Measurements from ENCODE around the gene MCL1. TPM values are rescaled to one million over a fixed set of nuclear protein-coding genes. Genes with fewer than 3 reads are reported as not detected.
A peak's percentile ranks its signal among the peaks of the same experiment; 100 is the strongest.
"Not testable (repeated sequence)": the region's sequence is repeated elsewhere in the genome, so short reads cannot be mapped to it uniquely, and the experiment has no call there.

The MCL1 gene
- total and polyA plus RNA-seq, 12 donors, result 57.4 to 299 (median 192) TPM

GRCh38 chr1:150601540-150601939, 22.1 kb upstream of the MCL1 start:
- intact Hi-C loops (cut with DNase I), result no loop called here
- H3K9me3 ChIP-seq (replicated peaks in 1 of 3), result no peaks in the 10 kb centered on the region
- no peak for DNase-seq
- H3K4me3 ChIP-seq, result no peak overlapping the region
- H3K27ac ChIP-seq, result peak overlapping the region in 1 of 5 donors; percentile 24
- no peaks in the 10 kb centered on the region for H3K27me3 ChIP-seq
- H3K4me1 ChIP-seq (replicated peaks in 1 of 2), result peaks cover 13 to 14% of the 10 kb centered on the region in 2 donors
- no peaks in the 10 kb centered on the region for H3K36me3 ChIP-seq (replicated peaks in 1 of 2)
- TF ChIP-seq CTCF (IDR thresholded peaks at IDR 0.05), result no peak
- no peak for TF ChIP-seq POLR2A (IDR thresholded peaks at IDR 0.05)

- H3K4me1 ChIP-seq (replicated peaks in 1 of 2); intact Hi-C loops (cut with DNase I); H3K4me3 ChIP-seq; H3K9me3 ChIP-seq (replicated peaks in 1 of 3); H3K36me3 ChIP-seq (replicated peaks in 1 of 2); H3K27me3 ChIP-seq: not testable (repeated sequence)
- peak overlapping the region in 1 of 5 donors; percentile 40 for H3K27ac ChIP-seq
- WGBS, 4 donors, result 59 to 73% (median 62%) methylated on average over 4 of the region's 4 CpGs
- peak in 1 of 7 donors; percentile 13 for DNase-seq
These were observed 18.9 kb upstream of the MCL1 start for GRCh38 chr1:150598346-150598745.

GRCh38 chr1:150596976-150597375, 17.6 kb upstream of the MCL1 start:
- Histone ChIP-seq H3K9me3 (replicated peaks in 1 of 3) (no peaks in the 10 kb centered on the region), H3K4me3 (no peak overlapping the region), H3K36me3 (replicated peaks in 1 of 2) (no peaks in the 10 kb centered on the region), H3K27ac (no peak overlapping the region), H3K4me1 (replicated peaks in 1 of 2) (no peaks in the 10 kb centered on the region), H3K27me3 (no peaks in the 10 kb centered on the region)
- DNase-seq, result no peak
- WGBS, 4 donors, result 72 to 79% (median 76%) methylated on average over 3 of the region's 3 CpGs
- intact Hi-C loops (cut with DNase I), result no loop called here
- TF ChIP-seq CTCF (IDR thresholded peaks at IDR 0.05), result no peak
- TF ChIP-seq POLR2A (IDR thresholded peaks at IDR 0.05), result no peak

GRCh38 chr1:150596095-150596892, 16.9 kb upstream of the MCL1 start:
- Histone ChIP-seq H3K9me3 (replicated peaks in 1 of 3) (no peaks in the 10 kb centered on the region), H3K27ac (no peak overlapping the region), H3K36me3 (replicated peaks in 1 of 2) (no peaks in the 10 kb centered on the region), H3K4me1 (replicated peaks in 1 of 2) (no peaks in the 10 kb centered on the region), H3K4me3 (no peak overlapping the region), H3K27me3 (no peaks in the 10 kb centered on the region)
- no peak for DNase-seq
- no peak for TF ChIP-seq POLR2A (IDR thresholded peaks at IDR 0.05)
- TF ChIP-seq CTCF (IDR thresholded peaks at IDR 0.05), result no peak
- 89 to 96% (median 91%) methylated on average over 7 of the region's 7 CpGs for WGBS, 4 donors
- intact Hi-C loops (cut with DNase I), result no loop called here

GRCh38 chr1:150582371-150582770, 3.0 kb upstream of the MCL1 start:
- DNase-seq, result no peak
- Histone ChIP-seq H3K27me3 (no peaks in the 10 kb centered on the region), H3K9me3 (replicated peaks in 1 of 3) (no peaks in the 10 kb centered on the region), H3K27ac (no peak overlapping the region), H3K4me1 (replicated peaks in 1 of 2) (peaks cover 8 to 9% of the 10 kb centered on the region in 2 donors), H3K4me3 (no peak overlapping the region), H3K36me3 (replicated peaks in 1 of 2) (peaks cover 0 to 3% of the 10 kb centered on the region in 2 donors)
- WGBS, 4 donors, result 71 to 100% (median 95%) methylated on average over 2 of the region's 2 CpGs
- TF ChIP-seq POLR2A (IDR thresholded peaks at IDR 0.05), result no peak
- TF ChIP-seq CTCF (IDR thresholded peaks at IDR 0.05), result no peak
- intact Hi-C loops (cut with DNase I), result no loop called here

- DNase-seq, result peak in 1 of 7 donors; percentile 13
- H3K36me3 ChIP-seq (replicated peaks in 1 of 2); H3K4me1 ChIP-seq (replicated peaks in 1 of 2); H3K27me3 ChIP-seq; intact Hi-C loops (cut with DNase I); H3K4me3 ChIP-seq; H3K27ac ChIP-seq; H3K9me3 ChIP-seq (replicated peaks in 1 of 3): not testable (repeated sequence)
- 96 to 98% (median 97%) methylated on average over 14 of the region's 14 CpGs for WGBS, 4 donors
These were observed 2.6 kb upstream of the MCL1 start for GRCh38 chr1:150581962-150582361.

- H3K27ac ChIP-seq; H3K4me3 ChIP-seq; H3K27me3 ChIP-seq; intact Hi-C loops (cut with DNase I); H3K9me3 ChIP-seq (replicated peaks in 1 of 3); H3K4me1 ChIP-seq (replicated peaks in 1 of 2): not testable (repeated sequence)
- DNase-seq, result peak in 1 of 7 donors; percentile 16
- peaks cover 0 to 12% of the 10 kb centered on the region in 2 donors for H3K36me3 ChIP-seq (replicated peaks in 1 of 2)
- WGBS, 4 donors, result 95 to 99% (median 98%) methylated on average over 5 to 7 of the region's 7 CpGs
These were observed 2.0 kb upstream of the MCL1 start for GRCh38 chr1:150581437-150581836.
